ENCODE data around the gene BIN1.

Gene BIN1

GRCh38 chr2:127100251-127101047, 6.5 kb downstream of the BIN1 start:
- Histone ChIP-seq H3K9me3 (ENCODE audit: control insufficient read depth in 5 of 5, low read length in 5 of 5) (no peaks in the 10 kb centered on the region), H3K27me3 (ENCODE audit: control insufficient read depth in 5 of 5, insufficient read depth in 4 of 5, low read length in 5 of 5) (no peaks in the 10 kb centered on the region), H3K4me3 (ENCODE audit: low read depth in 1 of 5, low read length in 5 of 5) (peak overlapping the region in 2 of 5 donors; percentile 17 to 22), H3K4me1 (ENCODE audit: control insufficient read depth in 5 of 5, insufficient read depth in 5 of 5, low read length in 5 of 5) (peaks cover 12 to 93% (median 82%) of the 10 kb centered on the region in 5 donors), H3K27ac (ENCODE audit: low read depth, low read length) (peak overlapping the region; percentile 84), H3K36me3 (ENCODE audit: control insufficient read depth in 5 of 5, insufficient read depth in 5 of 5, low read length in 5 of 5) (peaks cover 0 to 3% (median 0%) of the 10 kb centered on the region in 5 donors), H3K9ac (ENCODE audit: low read length in 5 of 5) (peak overlapping the region in 3 of 5 donors; percentile 14 to 52 (median 50))

- H3K9ac ChIP-seq (ENCODE audit: low read length in 5 of 5), result peak overlapping the region in 1 of 5 donors; percentile 6
- H3K9me3 ChIP-seq (ENCODE audit: control insufficient read depth in 5 of 5, low read length in 5 of 5), result no peaks in the 10 kb centered on the region
- H3K4me3 ChIP-seq (ENCODE audit: low read depth in 1 of 5, low read length in 5 of 5), result no peak overlapping the region
- no peak overlapping the region for H3K27ac ChIP-seq (ENCODE audit: low read depth, low read length)
- H3K4me1 ChIP-seq (ENCODE audit: control insufficient read depth in 5 of 5, insufficient read depth in 5 of 5, low read length in 5 of 5), result peaks cover 12 to 93% (median 82%) of the 10 kb centered on the region in 5 donors
- no peaks in the 10 kb centered on the region for H3K27me3 ChIP-seq (ENCODE audit: control insufficient read depth in 5 of 5, insufficient read depth in 4 of 5, low read length in 5 of 5)
- peaks cover 0 to 3% (median 0%) of the 10 kb centered on the region in 5 donors for H3K36me3 ChIP-seq (ENCODE audit: control insufficient read depth in 5 of 5, insufficient read depth in 5 of 5, low read length in 5 of 5)
Observed at GRCh38 chr2:127098711-127099110, 8.2 kb downstream of the BIN1 start.

- H3K9me3 ChIP-seq (ENCODE audit: control insufficient read depth in 5 of 5, low read length in 5 of 5), result no peaks in the 10 kb centered on the region
- H3K4me1 ChIP-seq (ENCODE audit: control insufficient read depth in 5 of 5, insufficient read depth in 5 of 5, low read length in 5 of 5), result peaks cover 11 to 93% (median 82%) of the 10 kb centered on the region in 5 donors
- H3K9ac ChIP-seq (ENCODE audit: low read length in 5 of 5), result peak overlapping the region in 1 of 5 donors; percentile 37
- no peak overlapping the region for H3K27ac ChIP-seq (ENCODE audit: low read depth, low read length)
- no peak overlapping the region for H3K4me3 ChIP-seq (ENCODE audit: low read depth in 1 of 5, low read length in 5 of 5)
- no peaks in the 10 kb centered on the region for H3K27me3 ChIP-seq (ENCODE audit: control insufficient read depth in 5 of 5, insufficient read depth in 4 of 5, low read length in 5 of 5)
- peaks cover 0 to 3% (median 0%) of the 10 kb centered on the region in 5 donors for H3K36me3 ChIP-seq (ENCODE audit: control insufficient read depth in 5 of 5, insufficient read depth in 5 of 5, low read length in 5 of 5)
Observed at GRCh38 chr2:127097841-127098651, 8.9 kb downstream of the BIN1 start.

- Histone ChIP-seq H3K4me1 (ENCODE audit: control insufficient read depth in 5 of 5, insufficient read depth in 5 of 5, low read length in 5 of 5) (peaks cover 11 to 93% (median 75%) of the 10 kb centered on the region in 5 donors), H3K27ac (ENCODE audit: low read depth, low read length) (no peak overlapping the region), H3K27me3 (ENCODE audit: control insufficient read depth in 5 of 5, insufficient read depth in 4 of 5, low read length in 5 of 5) (no peaks in the 10 kb centered on the region), H3K36me3 (ENCODE audit: control insufficient read depth in 5 of 5, insufficient read depth in 5 of 5, low read length in 5 of 5) (peaks cover 0 to 3% (median 0%) of the 10 kb centered on the region in 5 donors), H3K4me3 (ENCODE audit: low read depth in 1 of 5, low read length in 5 of 5) (no peak overlapping the region), H3K9ac (ENCODE audit: low read length in 5 of 5) (peak overlapping the region in 1 of 5 donors; percentile 28), H3K9me3 (ENCODE audit: control insufficient read depth in 5 of 5, low read length in 5 of 5) (no peaks in the 10 kb centered on the region)
Observed at GRCh38 chr2:127097471-127097765, 9.5 kb downstream of the BIN1 start.

GRCh38 chr2:127096718-127097470, 10.1 kb downstream of the BIN1 start:
- Histone ChIP-seq H3K27me3 (ENCODE audit: control insufficient read depth in 5 of 5, insufficient read depth in 4 of 5, low read length in 5 of 5) (no peaks in the 10 kb centered on the region), H3K4me3 (ENCODE audit: low read depth in 1 of 5, low read length in 5 of 5) (no peak overlapping the region), H3K9me3 (ENCODE audit: control insufficient read depth in 5 of 5, low read length in 5 of 5) (no peaks in the 10 kb centered on the region), H3K27ac (ENCODE audit: low read depth, low read length) (peak overlapping the region; percentile 57), H3K4me1 (ENCODE audit: control insufficient read depth in 5 of 5, insufficient read depth in 5 of 5, low read length in 5 of 5) (peaks cover 8 to 91% (median 70%) of the 10 kb centered on the region in 5 donors), H3K9ac (ENCODE audit: low read length in 5 of 5) (peak overlapping the region in 1 of 5 donors; percentile 11), H3K36me3 (ENCODE audit: control insufficient read depth in 5 of 5, insufficient read depth in 5 of 5, low read length in 5 of 5) (peaks cover 0 to 3% (median 0%) of the 10 kb centered on the region in 5 donors)

GRCh38 chr2:127096280-127096679, 10.7 kb downstream of the BIN1 start:
- peaks cover 8 to 85% (median 64%) of the 10 kb centered on the region in 5 donors for H3K4me1 ChIP-seq (ENCODE audit: control insufficient read depth in 5 of 5, insufficient read depth in 5 of 5, low read length in 5 of 5)
- H3K9ac ChIP-seq (ENCODE audit: low read length in 5 of 5), result peak overlapping the region in 1 of 5 donors; percentile 11
- peaks cover 0 to 3% (median 0%) of the 10 kb centered on the region in 5 donors for H3K36me3 ChIP-seq (ENCODE audit: control insufficient read depth in 5 of 5, insufficient read depth in 5 of 5, low read length in 5 of 5)
- H3K9me3 ChIP-seq (ENCODE audit: control insufficient read depth in 5 of 5, low read length in 5 of 5), result no peaks in the 10 kb centered on the region
- no peak overlapping the region for H3K4me3 ChIP-seq (ENCODE audit: low read depth in 1 of 5, low read length in 5 of 5)
- H3K27ac ChIP-seq (ENCODE audit: low read depth, low read length), result peak overlapping the region; percentile 57
- H3K27me3 ChIP-seq (ENCODE audit: control insufficient read depth in 5 of 5, insufficient read depth in 4 of 5, low read length in 5 of 5), result no peaks in the 10 kb centered on the region

- H3K4me1 ChIP-seq (ENCODE audit: control insufficient read depth in 5 of 5, insufficient read depth in 5 of 5, low read length in 5 of 5), result peaks cover 8 to 82% (median 59%) of the 10 kb centered on the region in 5 donors
- no peak overlapping the region for H3K9ac ChIP-seq (ENCODE audit: low read length in 5 of 5)
- H3K27me3 ChIP-seq (ENCODE audit: control insufficient read depth in 5 of 5, insufficient read depth in 4 of 5, low read length in 5 of 5), result no peaks in the 10 kb centered on the region
- no peak overlapping the region for H3K4me3 ChIP-seq (ENCODE audit: low read depth in 1 of 5, low read length in 5 of 5)
- H3K36me3 ChIP-seq (ENCODE audit: control insufficient read depth in 5 of 5, insufficient read depth in 5 of 5, low read length in 5 of 5), result peaks cover 0 to 3% (median 1%) of the 10 kb centered on the region in 5 donors
- no peaks in the 10 kb centered on the region for H3K9me3 ChIP-seq (ENCODE audit: control insufficient read depth in 5 of 5, low read length in 5 of 5)
- H3K27ac ChIP-seq (ENCODE audit: low read depth, low read length), result peak overlapping the region; percentile 82
Observed at GRCh38 chr2:127095784-127096183, 11.2 kb downstream of the BIN1 start.

- Histone ChIP-seq H3K4me3 (ENCODE audit: low read depth in 1 of 5, low read length in 5 of 5) (no peak overlapping the region), H3K9ac (ENCODE audit: low read length in 5 of 5) (peak overlapping the region in 1 of 5 donors; percentile 22), H3K4me1 (ENCODE audit: control insufficient read depth in 5 of 5, insufficient read depth in 5 of 5, low read length in 5 of 5) (peaks cover 7 to 82% (median 55%) of the 10 kb centered on the region in 5 donors), H3K36me3 (ENCODE audit: control insufficient read depth in 5 of 5, insufficient read depth in 5 of 5, low read length in 5 of 5) (peaks cover 0 to 6% (median 1%) of the 10 kb centered on the region in 5 donors), H3K27me3 (ENCODE audit: control insufficient read depth in 5 of 5, insufficient read depth in 4 of 5, low read length in 5 of 5) (no peaks in the 10 kb centered on the region), H3K9me3 (ENCODE audit: control insufficient read depth in 5 of 5, low read length in 5 of 5) (no peaks in the 10 kb centered on the region), H3K27ac (ENCODE audit: low read depth, low read length) (peak overlapping the region; percentile 82)
Observed at GRCh38 chr2:127095367-127095641, 11.7 kb downstream of the BIN1 start.

GRCh38 chr2:127094509-127095366, 12.2 kb downstream of the BIN1 start:
- Histone ChIP-seq H3K27ac (ENCODE audit: low read depth, low read length) (peak overlapping the region; percentile 82), H3K9ac (ENCODE audit: low read length in 5 of 5) (peak overlapping the region in 3 of 5 donors; percentile 22 to 68 (median 48)), H3K4me1 (ENCODE audit: control insufficient read depth in 5 of 5, insufficient read depth in 5 of 5, low read length in 5 of 5) (peaks cover 7 to 81% (median 51%) of the 10 kb centered on the region in 5 donors)

More at GRCh38 chr2:127094509-127095366, 12.2 kb downstream of the BIN1 start:
- Histone ChIP-seq H3K36me3 (ENCODE audit: control insufficient read depth in 5 of 5, insufficient read depth in 5 of 5, low read length in 5 of 5) (peaks cover 0 to 7% (median 3%) of the 10 kb centered on the region in 5 donors), H3K9me3 (ENCODE audit: control insufficient read depth in 5 of 5, low read length in 5 of 5) (no peaks in the 10 kb centered on the region), H3K4me3 (ENCODE audit: low read depth in 1 of 5, low read length in 5 of 5) (no peak overlapping the region), H3K27me3 (ENCODE audit: control insufficient read depth in 5 of 5, insufficient read depth in 4 of 5, low read length in 5 of 5) (no peaks in the 10 kb centered on the region)
